Measurements from ENCODE around the gene SNRNP40.
"Not testable (repeated sequence)": the region's sequence is repeated elsewhere in the genome, so short reads cannot be mapped to it uniquely, and the experiment has no call there.

SNRNP40 gene

GRCh38 chr1:31287791-31288190 lies 8.8 kb downstream of the SNRNP40 start:
- in situ Hi-C loops (cut with MboI; ENCODE audit: low sequenced_read_pairs) = not testable (repeated sequence)

- in situ Hi-C loops (cut with MboI; ENCODE audit: low sequenced_read_pairs) = not testable (repeated sequence)
Measured at GRCh38 chr1:31282426-31282825, 14.2 kb downstream of the SNRNP40 start.

- in situ Hi-C loops (cut with MboI; ENCODE audit: low sequenced_read_pairs) = no loop called here
Measured at GRCh38 chr1:31273619-31274018, 23.0 kb downstream of the SNRNP40 start.

GRCh38 chr1:31272369-31272768 lies 24.2 kb downstream of the SNRNP40 start:
- in situ Hi-C loops (cut with MboI; ENCODE audit: low sequenced_read_pairs) = no loop called here

- in situ Hi-C loops (cut with MboI; ENCODE audit: low sequenced_read_pairs) = no loop called here
Measured at GRCh38 chr1:31266547-31266946, 30.0 kb downstream of the SNRNP40 start.

- in situ Hi-C loops (cut with MboI; ENCODE audit: low sequenced_read_pairs) = no loop called here
Measured at GRCh38 chr1:31264790-31265386, 31.7 kb downstream of the SNRNP40 start.

- in situ Hi-C loops (cut with MboI; ENCODE audit: low sequenced_read_pairs) = no loop called here
Measured at GRCh38 chr1:31263408-31263807, 33.2 kb downstream of the SNRNP40 start.

GRCh38 chr1:31262393-31262792 lies 34.2 kb downstream of the SNRNP40 start:
- in situ Hi-C loops (cut with MboI; ENCODE audit: low sequenced_read_pairs) = not testable (repeated sequence)

- in situ Hi-C loops (cut with MboI; ENCODE audit: low sequenced_read_pairs) = no loop called here
Measured at GRCh38 chr1:31261916-31262315, 34.7 kb downstream of the SNRNP40 start.

GRCh38 chr1:31259746-31260145 lies 36.8 kb downstream of the SNRNP40 start:
- in situ Hi-C loops (cut with MboI; ENCODE audit: low sequenced_read_pairs) = no loop called here

GRCh38 chr1:31258581-31258980 lies 38.0 kb downstream of the SNRNP40 start:
- in situ Hi-C loops (cut with MboI; ENCODE audit: low sequenced_read_pairs) = no loop called here

GRCh38 chr1:31257213-31257612 lies 39.4 kb downstream of the SNRNP40 start:
- in situ Hi-C loops (cut with MboI; ENCODE audit: low sequenced_read_pairs) = no loop called here

GRCh38 chr1:31249854-31250253 lies 46.7 kb downstream of the SNRNP40 start:
- in situ Hi-C loops (cut with MboI; ENCODE audit: low sequenced_read_pairs) = no loop called here

- in situ Hi-C loops (cut with MboI; ENCODE audit: low sequenced_read_pairs) = no loop called here
Measured at GRCh38 chr1:31248276-31248675, 48.3 kb downstream of the SNRNP40 start.

GRCh38 chr1:31244326-31244725 lies 52.3 kb downstream of the SNRNP40 start:
- in situ Hi-C loops (cut with MboI; ENCODE audit: low sequenced_read_pairs) = no loop called here

GRCh38 chr1:31243501-31244286 lies 52.9 kb downstream of the SNRNP40 start:
- in situ Hi-C loops (cut with MboI; ENCODE audit: low sequenced_read_pairs) = no loop called here

- in situ Hi-C loops (cut with MboI; ENCODE audit: low sequenced_read_pairs) = no loop called here
Measured at GRCh38 chr1:31241321-31241720, 55.3 kb downstream of the SNRNP40 start.

- in situ Hi-C loops (cut with MboI; ENCODE audit: low sequenced_read_pairs) = no loop called here
Measured at GRCh38 chr1:31239653-31240241, 56.8 kb downstream of the SNRNP40 start, which contains the start of gene NKAIN1. Gene NKAIN1 (minus strand): TSS chr1:31239887. CDS start chr1:31239547, 340 bp downstream.

GRCh38 chr1:31238986-31239613 lies 57.5 kb downstream of the SNRNP40 start:
- in situ Hi-C loops (cut with MboI; ENCODE audit: low sequenced_read_pairs) = no loop called here

- in situ Hi-C loops (cut with MboI; ENCODE audit: low sequenced_read_pairs) = no loop called here
Measured at GRCh38 chr1:31238612-31238985, 58.0 kb downstream of the SNRNP40 start.

- in situ Hi-C loops (cut with MboI; ENCODE audit: low sequenced_read_pairs) = no loop called here
Measured at GRCh38 chr1:31234870-31235269, 61.7 kb downstream of the SNRNP40 start.

Data from HL-60/S4 (cell line).